Natural killer cell (primary cell): ENCODE data around the gene SCNN1A. TPM values are rescaled to one million over a fixed set of nuclear protein-coding genes. Genes with fewer than 3 reads are reported as not detected.

Experiments
- ATAC-seq, 3 donors: fragments of 150-1000 bp in 2 of 3; fragments of 200-7000 bp in 1 of 3; cut with Tn5 transposase; 1 replicate in 1 of 3; 2 replicates in 2 of 3; pipeline ENCODE4 v1.10.0; 2021; ENCODE audit warnings: mild to moderate bottlenecking in 2 of 3, moderate library complexity in 2 of 3
- DNase-seq, 2 donors: peaks; one replicate each; pipeline versions ENCODE4 v3.0.0 to v3.0.0-alpha.2; 2013 to 2021; ENCODE audit warnings: mixed read lengths in 1 of 2
- H3K27ac ChIP-seq: one replicate; pipeline ENCODE4 v1.5.1; 2013; ENCODE audit warnings: mild to moderate bottlenecking, low read length
- H3K27me3 ChIP-seq: one replicate; pipeline ENCODE4 v1.6.1; 2013; ENCODE audit warnings: low read length; ENCODE audit not compliant: control insufficient read depth, insufficient read depth
- H3K36me3 ChIP-seq: one replicate; pipeline ENCODE4 v1.6.1; 2013; ENCODE audit warnings: low read length; ENCODE audit not compliant: control insufficient read depth, insufficient read depth
- H3K4me1 ChIP-seq: one replicate; pipeline ENCODE4 v1.6.1; 2013; ENCODE audit warnings: low read length; ENCODE audit not compliant: control insufficient read depth, insufficient read depth
- H3K4me3 ChIP-seq: one replicate; pipeline ENCODE4 v1.5.1; 2013; ENCODE audit warnings: low read length
- H3K9me3 ChIP-seq: one replicate; pipeline ENCODE4 v1.6.1; 2013; ENCODE audit warnings: low read length; ENCODE audit not compliant: control insufficient read depth, insufficient read depth
- H3K27ac Mint-ChIP-seq, 2 donors: one replicate each; pipeline ENCODE4 v1.8.0; 2022; ENCODE audit warnings: mild to moderate bottlenecking in 2 of 2, mixed read lengths in 2 of 2, moderate library complexity in 1 of 2
- H3K27me3 Mint-ChIP-seq, 2 donors: one replicate each; pipeline ENCODE4 v1.8.0; 2022; ENCODE audit warnings: low read depth in 2 of 2, mixed read lengths in 2 of 2
- H3K36me3 Mint-ChIP-seq: one replicate; pipeline ENCODE4 v1.8.0; 2022; ENCODE audit warnings: mixed read lengths
- H3K4me1 Mint-ChIP-seq, 2 donors: one replicate each; pipeline ENCODE4 v1.8.0; 2022; ENCODE audit warnings: mixed read lengths in 2 of 2
- H3K4me3 Mint-ChIP-seq: one replicate; pipeline ENCODE4 v1.8.0; 2022; ENCODE audit warnings: mild to moderate bottlenecking, moderate library complexity, mixed read lengths
- H3K9me3 Mint-ChIP-seq, 2 donors: one replicate each; pipeline ENCODE4 v1.8.0; 2022; ENCODE audit warnings: mixed read lengths in 2 of 2
- CTCF ChIP-seq: fragments of 200-600 bp; IDR thresholded peaks from one replicate; pipeline ENCODE4 v1.8.0; 2022; ENCODE audit warnings: antibody characterized with exemption
- WGBS: methylation state at CpG from one replicate; pipeline ENCODE4 v1.1.7; 2013; ENCODE audit warnings: missing lambda C conversion rate; ENCODE audit not compliant: insufficient coverage; 5-methylcytosine and 5-hydroxymethylcytosine counted together
- intact Hi-C: fragments of 100-400 bp; cut with micrococcal nuclease; formaldehyde crosslinking; loops from one replicate; pipeline ENCODE4 v1.14.2; 2022
- total RNA-seq, 4 donors: library from RNA; stranded (reverse); fragments of 120-200 nt in 1 of 4; gene quantifications; one replicate each; pipeline versions ENCODE4 v1.2.3 to v1.2.4, GENCODE V29; 2013 to 2022

Gene SCNN1A
- total RNA-seq, 3 donors from 2014 or later (not counting 1 experiment from before 2014, with no cell fraction given): 1.5 to 3.0 (median 1.5) TPM

GRCh38 chr12:6370994-6371754, 4.2 kb downstream of the SCNN1A start:
- H3K4me1 Mint-ChIP-seq: peaks cover 35 to 61% of the 10 kb centered on the region in 2 donors
- H3K4me3 Mint-ChIP-seq: no peak overlapping the region

GRCh38 chr12:6370576-6370935, 4.8 kb downstream of the SCNN1A start:
- intact Hi-C loops: no loop called here
- Histone ChIP-seq H3K4me1 (peaks cover 33% of the 10 kb centered on the region), H3K27ac (no peak overlapping the region), H3K9me3 (no peaks in the 10 kb centered on the region), H3K4me3 (no peak overlapping the region), H3K27me3 (no peaks in the 10 kb centered on the region), H3K36me3 (no peaks in the 10 kb centered on the region)
- no peak for TF ChIP-seq CTCF
- peak overlapping the region; percentile 28 for H3K4me3 Mint-ChIP-seq
- WGBS: 89% methylated on average over 4 of the region's 4 CpGs
- peak overlapping the region in 1 of 2 donors; percentile 84 for H3K27ac Mint-ChIP-seq
- no peak for DNase-seq
- peaks cover 29 to 55% of the 10 kb centered on the region in 2 donors for H3K4me1 Mint-ChIP-seq
- H3K27me3 Mint-ChIP-seq: no peaks in the 10 kb centered on the region
- no peak for ATAC-seq
- no peaks in the 10 kb centered on the region for H3K9me3 Mint-ChIP-seq
- H3K36me3 Mint-ChIP-seq: no peaks in the 10 kb centered on the region

More at GRCh38 chr12:6370994-6371754, 4.2 kb downstream of the SCNN1A start:
- Histone ChIP-seq H3K4me3 (no peak overlapping the region), H3K4me1 (peaks cover 39% of the 10 kb centered on the region), H3K27ac (no peak overlapping the region), H3K36me3 (no peaks in the 10 kb centered on the region), H3K27me3 (no peaks in the 10 kb centered on the region), H3K9me3 (no peaks in the 10 kb centered on the region)
- H3K36me3 Mint-ChIP-seq: no peaks in the 10 kb centered on the region
- H3K9me3 Mint-ChIP-seq: no peaks in the 10 kb centered on the region
- DNase-seq (no peak), ATAC-seq (no peak)
- H3K27ac Mint-ChIP-seq: no peak overlapping the region
- no peaks in the 10 kb centered on the region for H3K27me3 Mint-ChIP-seq
- 82% methylated on average over 9 of the region's 15 CpGs for WGBS
- TF ChIP-seq CTCF: no peak
- intact Hi-C loops: no loop called here

- DNase-seq (no peak), ATAC-seq (no peak)
- Histone ChIP-seq H3K9me3 (no peaks in the 10 kb centered on the region), H3K27me3 (no peaks in the 10 kb centered on the region), H3K4me1 (peaks cover 29% of the 10 kb centered on the region), H3K4me3 (no peak overlapping the region), H3K36me3 (no peaks in the 10 kb centered on the region), H3K27ac (no peak overlapping the region)
- no peak for TF ChIP-seq CTCF
- Mint-ChIP-seq H3K9me3 (no peaks in the 10 kb centered on the region), H3K27me3 (no peaks in the 10 kb centered on the region), H3K4me1 (peaks cover 29 to 50% of the 10 kb centered on the region in 2 donors), H3K4me3 (no peak overlapping the region), H3K36me3 (no peaks in the 10 kb centered on the region), H3K27ac (peak overlapping the region in 1 of 2 donors; percentile 84)
- 92% methylated on average over 9 of the region's 9 CpGs for WGBS
- intact Hi-C loops: no loop called here
Measured at GRCh38 chr12:6369916-6370575, 5.3 kb downstream of the SCNN1A start.
